ENCODE results near the gene CCDC138.

GRCh38 chr2:108778857-108779256 lies 7.7 kb upstream of the CCDC138 start:
- TF ChIP-seq ARNTL (CRISPR knock-in tag; IDR thresholded peaks at IDR 0.05; ENCODE audit: borderline replicate concordance, low read depth) (no peak), ZNF565 (CRISPR knock-in tag; conservative IDR thresholded peaks at IDR 0.05; ENCODE audit: low read depth) (no peak), RARB (CRISPR knock-in tag; IDR thresholded peaks at IDR 0.05) (no peak), ZFP3 (CRISPR knock-in tag; IDR thresholded peaks at IDR 0.05) (no peak), TOX (CRISPR knock-in tag; IDR thresholded peaks at IDR 0.05; ENCODE audit: borderline replicate concordance) (no peak), ISL1 (CRISPR knock-in tag; IDR thresholded peaks at IDR 0.05) (no peak), TCF4 (CRISPR knock-in tag; IDR thresholded peaks at IDR 0.05; ENCODE audit: borderline replicate concordance) (no peak), CSRNP3 (CRISPR knock-in tag; IDR thresholded peaks at IDR 0.05) (no peak), PPARA (CRISPR knock-in tag; IDR thresholded peaks at IDR 0.05; ENCODE audit: borderline replicate concordance) (no peak), GLIS3 (CRISPR knock-in tag; IDR thresholded peaks at IDR 0.05) (no peak), ZNF8 (CRISPR knock-in tag; IDR thresholded peaks at IDR 0.05) (no peak)
- TF ChIP-seq, protein P1, sequence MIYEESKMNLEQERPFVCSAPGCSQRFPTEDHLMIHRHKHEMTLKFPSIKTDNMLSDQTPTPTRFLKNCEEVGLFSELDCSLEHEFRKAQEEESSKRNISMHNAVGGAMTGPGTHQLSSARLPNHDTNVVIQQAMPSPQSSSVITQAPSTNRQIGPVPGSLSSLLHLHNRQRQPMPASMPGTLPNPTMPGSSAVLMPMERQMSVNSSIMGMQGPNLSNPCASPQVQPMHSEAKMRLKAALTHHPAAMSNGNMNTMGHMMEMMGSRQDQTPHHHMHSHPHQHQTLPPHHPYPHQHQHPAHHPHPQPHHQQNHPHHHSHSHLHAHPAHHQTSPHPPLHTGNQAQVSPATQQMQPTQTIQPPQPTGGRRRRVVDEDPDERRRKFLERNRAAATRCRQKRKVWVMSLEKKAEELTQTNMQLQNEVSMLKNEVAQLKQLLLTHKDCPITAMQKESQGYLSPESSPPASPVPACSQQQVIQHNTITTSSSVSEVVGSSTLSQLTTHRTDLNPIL (CRISPR knock-in tag; IDR thresholded peaks at IDR 0.05; ENCODE audit: low read depth), result no peak
- TF ChIP-seq, protein P2, sequence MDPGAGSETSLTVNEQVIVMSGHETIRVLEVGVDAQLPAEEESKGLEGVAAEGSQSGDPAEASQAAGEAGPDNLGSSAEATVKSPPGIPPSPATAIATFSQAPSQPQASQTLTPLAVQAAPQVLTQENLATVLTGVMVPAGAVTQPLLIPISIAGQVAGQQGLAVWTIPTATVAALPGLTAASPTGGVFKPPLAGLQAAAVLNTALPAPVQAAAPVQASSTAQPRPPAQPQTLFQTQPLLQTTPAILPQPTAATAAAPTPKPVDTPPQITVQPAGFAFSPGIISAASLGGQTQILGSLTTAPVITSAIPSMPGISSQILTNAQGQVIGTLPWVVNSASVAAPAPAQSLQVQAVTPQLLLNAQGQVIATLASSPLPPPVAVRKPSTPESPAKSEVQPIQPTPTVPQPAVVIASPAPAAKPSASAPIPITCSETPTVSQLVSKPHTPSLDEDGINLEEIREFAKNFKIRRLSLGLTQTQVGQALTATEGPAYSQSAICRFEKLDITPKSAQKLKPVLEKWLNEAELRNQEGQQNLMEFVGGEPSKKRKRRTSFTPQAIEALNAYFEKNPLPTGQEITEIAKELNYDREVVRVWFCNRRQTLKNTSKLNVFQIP (CRISPR knock-in tag; IDR thresholded peaks at IDR 0.05; ENCODE audit: borderline replicate concordance, low read depth), result no peak
- TF ChIP-seq, protein P3, sequence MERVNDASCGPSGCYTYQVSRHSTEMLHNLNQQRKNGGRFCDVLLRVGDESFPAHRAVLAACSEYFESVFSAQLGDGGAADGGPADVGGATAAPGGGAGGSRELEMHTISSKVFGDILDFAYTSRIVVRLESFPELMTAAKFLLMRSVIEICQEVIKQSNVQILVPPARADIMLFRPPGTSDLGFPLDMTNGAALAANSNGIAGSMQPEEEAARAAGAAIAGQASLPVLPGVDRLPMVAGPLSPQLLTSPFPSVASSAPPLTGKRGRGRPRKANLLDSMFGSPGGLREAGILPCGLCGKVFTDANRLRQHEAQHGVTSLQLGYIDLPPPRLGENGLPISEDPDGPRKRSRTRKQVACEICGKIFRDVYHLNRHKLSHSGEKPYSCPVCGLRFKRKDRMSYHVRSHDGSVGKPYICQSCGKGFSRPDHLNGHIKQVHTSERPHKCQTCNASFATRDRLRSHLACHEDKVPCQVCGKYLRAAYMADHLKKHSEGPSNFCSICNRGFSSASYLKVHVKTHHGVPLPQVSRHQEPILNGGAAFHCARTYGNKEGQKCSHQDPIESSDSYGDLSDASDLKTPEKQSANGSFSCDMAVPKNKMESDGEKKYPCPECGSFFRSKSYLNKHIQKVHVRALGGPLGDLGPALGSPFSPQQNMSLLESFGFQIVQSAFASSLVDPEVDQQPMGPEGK (CRISPR knock-in tag; IDR thresholded peaks at IDR 0.05; ENCODE audit: borderline replicate concordance), result no peak

Measured in SK-N-SH treated with all-trans-retinoic acid at 6 μM for 48 hours (cell line).